GM12892 (cell line): Measurements from ENCODE around the gene NR2F6.
"Not testable (repeated sequence)": the region's sequence is repeated elsewhere in the genome, so short reads cannot be mapped to it uniquely, and the experiment has no call there.

Experiments used
- DNase-seq: peaks from one replicate; pipeline ENCODE4 v3.0.0; 2011; ENCODE audit not compliant: insufficient read length
- FAIRE-seq: peaks from 2 replicates; lab custom pipeline; 2011; peaks lifted over from hg19 to GRCh38; lab: Jason Lieb, UNC
- POLR2A ChIP-seq: IDR thresholded peaks from 2 replicates; pipeline ENCODE4 v1.6.1; 2011; ENCODE audit warnings: low read depth, low read length, control low read depth
- POLR2AphosphoS5 ChIP-seq: IDR thresholded peaks from 2 replicates; pipeline ENCODE4 v1.6.1; 2011; ENCODE audit warnings: low read depth, low read length, control low read depth
- TAF1 ChIP-seq: IDR thresholded peaks from 2 replicates; pipeline ENCODE4 v1.6.1; 2011; ENCODE audit warnings: low read depth, mild to moderate bottlenecking, control low read depth, low read length, borderline replicate concordance

The NR2F6 gene

DNA sequence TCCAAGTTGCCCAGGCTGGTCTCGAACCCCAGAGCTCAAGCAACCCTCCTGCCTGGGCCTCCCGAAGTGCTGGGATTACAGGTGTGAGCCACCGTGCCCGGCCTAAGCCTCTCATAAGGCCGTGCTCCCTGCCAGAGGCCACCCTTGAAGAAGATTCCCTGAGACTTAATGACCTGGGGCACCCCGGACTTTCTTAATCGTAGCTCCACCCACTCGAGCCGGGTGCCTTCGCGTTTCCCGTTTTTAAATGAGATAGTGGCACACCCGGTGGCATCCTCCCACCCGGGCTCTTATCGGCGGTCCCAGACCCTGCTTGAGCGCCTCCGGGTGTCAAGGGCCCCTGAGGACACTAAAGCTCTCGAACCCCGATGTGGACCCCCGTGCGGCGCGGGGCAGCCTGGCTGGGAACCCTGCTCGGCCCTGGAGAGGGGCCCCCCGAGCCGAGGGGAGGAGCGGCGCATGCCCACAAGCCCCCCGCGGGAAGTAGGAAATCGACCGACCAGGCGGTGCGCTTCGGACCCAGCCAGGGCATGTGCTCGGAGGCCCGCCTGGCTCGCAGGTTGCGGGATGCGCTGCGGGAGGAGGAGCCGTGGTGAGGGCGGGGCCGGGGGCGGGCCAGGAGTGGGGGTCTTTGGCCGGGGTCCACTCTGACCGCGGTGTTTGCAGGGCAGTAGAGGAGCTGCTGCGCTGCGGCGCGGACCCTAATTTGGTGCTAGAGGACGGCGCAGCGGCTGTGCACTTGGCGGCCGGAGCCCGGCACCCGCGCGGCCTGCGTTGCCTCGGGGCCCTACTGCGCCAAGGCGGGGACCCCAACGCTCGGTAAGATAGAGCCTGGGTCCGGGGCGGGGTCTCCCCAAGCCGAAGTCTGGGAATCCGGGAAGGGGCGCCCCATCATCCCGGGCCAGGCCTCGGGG lies 35.9 kb upstream of the NR2F6 start, which contains the start of gene ANKLE1:
ANKLE1 (plus strand) TSS at position 511 of the 914 bp plus-strand sequence; CDS start at position 531, 20 bp downstream.
- peak; percentile 94 for FAIRE-seq
- TF ChIP-seq TAF1: no peak
- TF ChIP-seq POLR2AphosphoS5: no peak
- TF ChIP-seq POLR2A: peak; percentile 51; the same call in 1 of the 2 replicates
- peak; percentile 80 for DNase-seq

DNA sequence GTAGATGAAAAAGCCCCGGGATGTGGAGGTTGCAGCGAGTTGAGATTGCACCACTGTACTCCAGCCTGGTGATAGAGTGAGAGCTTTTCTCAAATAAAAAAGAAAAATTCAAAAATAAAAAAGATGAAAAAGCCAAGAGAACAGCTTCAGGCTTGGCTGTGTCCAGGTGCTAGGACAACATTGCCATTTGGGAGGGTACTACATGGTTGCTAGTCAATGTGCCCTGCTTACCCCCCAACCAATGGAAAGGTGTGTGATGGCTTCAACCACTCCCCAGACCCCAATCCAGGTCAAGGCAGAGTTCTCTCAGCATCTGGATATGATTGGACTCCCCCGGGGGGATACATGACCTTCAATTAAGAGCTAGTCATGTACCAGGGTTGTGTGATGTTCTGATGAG lies 33.7 kb upstream of the NR2F6 start:
- FAIRE-seq (no peak), DNase-seq (no peak)
- TF ChIP-seq POLR2AphosphoS5: no peak
- no peak for TF ChIP-seq POLR2A
- no peak for TF ChIP-seq TAF1

DNA sequence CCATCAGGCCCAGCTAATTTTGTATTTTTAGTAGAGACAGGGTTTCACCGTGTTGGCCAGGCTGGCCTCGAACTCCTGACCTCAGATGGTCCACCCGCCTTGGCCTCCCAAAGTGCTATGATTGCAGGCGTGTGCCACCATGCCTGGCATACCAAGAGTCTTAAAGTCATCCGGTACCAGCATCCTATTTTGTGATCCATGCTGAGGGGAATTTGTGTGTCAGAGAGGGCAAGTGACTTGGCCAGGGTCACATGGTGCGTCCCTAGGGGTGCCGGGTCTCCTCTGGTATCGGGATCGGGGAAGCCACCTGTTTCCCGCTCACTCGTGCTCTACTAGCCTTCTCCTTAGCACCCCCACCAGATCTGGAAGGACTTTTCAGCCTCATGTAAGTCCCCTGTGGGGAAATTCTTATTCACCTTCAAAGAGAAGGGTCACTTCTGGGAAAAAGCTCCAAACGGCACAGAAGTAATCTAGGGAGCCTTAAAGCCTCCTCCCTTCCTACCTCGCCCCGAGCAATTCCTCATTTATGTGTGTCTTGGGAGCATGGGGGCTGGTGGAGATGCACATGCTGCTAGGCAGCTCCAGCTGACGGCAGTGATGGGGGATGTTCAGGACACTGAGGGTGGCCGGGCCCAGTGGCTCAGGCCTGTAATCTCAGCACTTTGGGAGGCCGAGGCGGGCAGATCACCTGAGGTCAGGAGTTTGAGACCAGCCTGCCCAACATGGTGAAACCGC lies 29.9 kb upstream of the NR2F6 start:
- FAIRE-seq: no peak
- no peak for TF ChIP-seq TAF1
- DNase-seq: no peak

DNA sequence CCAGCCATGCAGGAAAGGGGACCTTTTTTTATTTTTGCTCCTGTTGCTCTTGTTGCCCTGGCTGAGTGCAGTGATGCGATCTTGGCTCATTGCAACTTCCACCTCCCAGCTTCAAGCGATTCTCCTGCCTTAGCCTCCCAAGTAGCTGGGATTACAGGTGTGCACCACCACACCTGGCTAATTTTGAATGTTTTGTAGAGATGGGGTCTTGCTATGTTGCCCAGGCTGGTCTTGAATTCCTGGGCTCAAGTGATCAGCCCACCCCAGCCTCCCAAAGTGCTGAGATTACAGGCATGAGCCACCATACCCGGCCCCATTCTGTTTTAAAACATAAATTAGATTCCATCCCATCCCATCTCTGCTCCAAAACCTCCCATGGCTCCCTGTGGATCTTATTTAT lies 29.2 kb upstream of the NR2F6 start:
- FAIRE-seq, DNase-seq: not testable (repeated sequence)

DNA sequence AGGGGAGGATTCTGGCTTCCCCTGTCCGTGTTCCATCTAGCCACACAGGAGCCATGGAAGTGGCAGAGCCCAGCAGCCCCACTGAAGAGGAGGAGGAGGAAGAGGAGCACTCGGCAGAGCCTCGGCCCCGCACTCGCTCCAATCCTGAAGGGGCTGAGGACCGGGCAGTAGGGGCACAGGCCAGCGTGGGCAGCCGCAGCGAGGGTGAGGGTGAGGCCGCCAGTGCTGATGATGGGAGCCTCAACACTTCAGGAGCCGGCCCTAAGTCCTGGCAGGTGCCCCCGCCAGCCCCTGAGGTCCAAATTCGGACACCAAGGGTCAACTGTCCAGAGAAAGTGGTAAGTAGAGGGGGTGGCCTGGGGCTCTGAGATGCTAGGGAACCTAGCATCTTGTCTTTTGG lies 23.0 kb upstream of the NR2F6 start:
- no peak for FAIRE-seq

DNA sequence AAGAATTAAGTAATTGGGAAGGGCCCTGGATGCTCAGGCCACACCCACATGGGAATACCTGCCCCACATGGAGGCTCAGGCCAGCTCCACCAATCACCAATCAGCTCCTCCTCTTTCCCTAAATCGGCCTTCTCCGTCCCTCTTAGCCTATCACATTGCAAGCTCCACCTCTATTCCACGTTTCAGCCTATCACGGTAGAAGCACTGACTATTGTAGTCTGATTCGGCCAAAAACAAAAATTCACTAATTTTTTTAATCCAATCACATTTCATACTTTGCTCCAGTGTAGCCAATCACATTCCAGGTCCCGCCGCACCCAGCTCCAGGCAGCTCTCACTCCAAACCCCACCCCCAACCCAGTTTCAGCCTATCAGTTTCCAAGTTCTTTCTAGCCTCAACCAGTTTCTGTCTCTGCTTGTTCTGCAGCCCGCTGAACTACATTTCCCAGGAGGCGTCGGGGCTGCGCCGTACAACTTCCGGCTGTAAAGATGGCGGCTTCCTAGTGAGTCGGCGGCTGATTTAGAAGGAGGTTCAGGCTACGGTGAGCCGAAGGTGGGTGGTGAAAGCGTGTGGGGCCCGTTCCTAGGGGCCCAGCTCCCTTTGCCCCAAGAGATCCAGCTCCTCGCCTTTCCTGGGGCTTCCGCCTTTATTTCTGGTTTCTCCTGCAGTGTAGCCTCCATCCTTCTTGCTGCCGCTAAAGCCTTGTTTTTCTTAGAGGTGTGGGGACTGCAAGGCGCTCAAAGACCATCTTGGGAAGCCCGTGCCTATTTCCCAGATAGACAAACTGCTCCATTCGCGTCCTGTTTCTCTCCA lies 21.5 kb upstream of the NR2F6 start, which contains the start of gene BABAM1:
BABAM1 (plus strand) TSS at position 469 of the 814 bp plus-strand sequence. CDS start 1,364 bp downstream, outside the sequence.
- DNase-seq: peak; percentile 93
- TF ChIP-seq TAF1: peak; percentile 91
- peak; percentile 74 for TF ChIP-seq POLR2A
- peak; percentile 61 for TF ChIP-seq POLR2AphosphoS5
- peak; percentile 98 for FAIRE-seq

More for the DNA sequence above, 23.0 kb upstream of the NR2F6 start:
- no peak for DNase-seq
- TF ChIP-seq POLR2A (no peak), POLR2AphosphoS5 (no peak), TAF1 (no peak)

DNA sequence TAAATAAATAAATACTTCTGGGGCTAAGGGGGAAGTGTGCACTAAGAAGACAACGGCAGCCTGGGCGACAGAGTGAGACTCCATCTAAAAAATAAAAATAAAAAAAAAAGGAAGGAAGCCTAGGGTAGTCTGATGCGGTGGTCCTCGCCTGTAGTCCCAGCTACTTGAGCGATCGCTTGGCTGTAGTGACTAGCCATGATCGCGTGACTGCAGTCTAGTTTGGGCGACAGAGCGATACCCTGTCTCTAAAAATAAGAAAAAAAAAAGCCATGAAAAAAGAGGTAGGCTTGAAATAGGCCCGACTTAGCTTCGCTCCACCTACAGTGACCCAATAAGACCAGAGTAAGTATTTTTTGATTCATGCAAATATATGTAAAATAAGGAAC lies 20.9 kb upstream of the NR2F6 start:
- FAIRE-seq: no peak
- TF ChIP-seq POLR2AphosphoS5 (0 out of 2 replicates have a peak, but pooled peaks have one; percentile 36), POLR2A (no peak)
- no peak for DNase-seq

DNA sequence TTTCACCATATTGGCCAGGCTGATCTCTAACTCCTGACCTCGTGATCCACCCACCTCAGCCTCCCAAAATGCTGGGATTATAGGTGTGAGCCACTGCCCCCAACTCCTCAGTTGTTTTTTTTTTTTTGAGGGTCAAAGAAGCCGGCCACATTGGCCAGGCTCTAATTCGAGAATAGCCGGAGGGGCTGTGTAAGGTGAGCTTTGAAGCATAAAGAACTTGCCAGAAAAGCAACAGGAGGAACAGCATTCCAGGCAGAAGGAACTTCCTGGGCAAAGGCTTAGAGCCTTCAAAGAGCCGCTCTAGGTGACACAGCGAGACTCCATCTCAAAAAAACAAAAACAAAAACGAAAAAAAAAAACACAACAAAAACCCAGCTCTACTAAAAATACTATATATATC lies 20.3 kb upstream of the NR2F6 start:
- TF ChIP-seq POLR2AphosphoS5 (no peak), TAF1 (no peak), POLR2A (no peak)
- no peak for DNase-seq
- FAIRE-seq: no peak

DNA sequence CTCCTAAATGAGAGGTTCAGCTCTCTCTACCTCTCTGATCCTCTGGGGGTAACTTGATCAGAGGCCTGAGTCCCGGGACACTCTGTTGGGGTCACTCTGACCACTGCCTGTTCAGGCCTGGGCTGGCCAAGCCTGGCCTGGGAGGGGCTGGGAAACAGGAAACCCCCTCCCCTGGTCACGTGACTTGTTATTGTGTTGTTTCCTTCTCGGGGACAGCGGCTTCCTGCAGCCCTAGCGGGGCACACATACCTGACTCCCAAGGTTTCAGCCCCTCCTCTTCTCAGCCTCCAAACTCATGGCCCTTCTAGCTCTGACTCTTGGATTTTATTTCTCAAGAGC lies 18.9 kb upstream of the NR2F6 start, which contains the start of gene USHBP1:
USHBP1 (minus strand) TSS at position 105 of the 339 bp plus-strand sequence. CDS start 446 bp downstream, outside the sequence.
- TF ChIP-seq POLR2AphosphoS5: no peak
- no peak for TF ChIP-seq POLR2A
- TF ChIP-seq TAF1: no peak
- FAIRE-seq (no peak), DNase-seq (no peak)

DNA sequence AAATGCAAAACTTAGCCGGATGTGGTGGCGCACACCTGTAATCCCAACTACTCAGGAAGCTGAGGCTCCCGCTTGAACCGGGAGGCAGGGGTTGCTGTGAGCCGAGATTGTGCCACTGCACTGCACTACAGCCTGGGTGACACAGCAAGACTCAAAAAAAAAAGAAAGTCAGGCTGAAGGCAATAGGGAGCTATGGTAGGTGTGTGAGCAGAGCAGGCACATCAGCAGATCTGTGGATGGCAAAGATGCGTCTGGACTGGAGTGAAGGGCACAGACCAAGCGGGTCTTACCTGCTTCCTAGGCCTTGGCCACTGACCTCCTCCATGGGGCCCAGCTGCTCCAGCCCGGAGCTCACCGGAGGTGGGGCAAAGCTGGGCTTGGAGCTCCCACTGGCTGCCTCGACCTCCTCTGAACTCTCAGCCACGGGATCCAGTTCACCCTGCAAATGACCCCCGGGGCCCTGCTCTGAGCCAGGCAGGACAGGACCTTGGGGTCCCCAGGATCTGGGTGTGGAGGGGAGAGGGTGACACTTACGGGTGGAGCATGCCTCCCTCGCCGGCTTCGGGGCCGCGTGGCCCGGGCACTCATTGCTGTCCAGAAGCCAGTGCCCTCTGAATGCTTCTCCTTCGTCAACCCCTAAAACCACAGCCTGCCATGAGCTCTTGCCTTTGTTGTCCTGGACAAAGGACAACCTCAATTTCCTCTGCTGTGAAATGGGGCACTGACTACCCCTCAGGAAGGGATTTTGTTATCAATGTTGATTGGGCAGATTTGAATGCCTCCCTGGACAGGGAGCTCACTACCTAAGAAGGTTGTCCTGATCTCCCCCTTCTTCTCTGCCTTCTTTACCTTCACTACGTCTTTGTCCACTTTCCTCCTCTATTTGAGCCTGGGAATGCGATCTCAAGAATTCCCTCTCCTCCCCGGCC lies 18.3 kb upstream of the NR2F6 start:
- DNase-seq: no peak
- no peak for TF ChIP-seq TAF1
- TF ChIP-seq POLR2AphosphoS5: no peak
- no peak for TF ChIP-seq POLR2A
- FAIRE-seq: no peak
